B cell (primary cell): ENCODE data around the gene VENTX. TPM values are rescaled to one million over a fixed set of nuclear protein-coding genes. Genes with fewer than 3 reads are reported as not detected.

Source experiments
- ATAC-seq: fragments of 200-7000 bp; cut with Tn5 transposase; one replicate; pipeline ENCODE4 v1.10.0; 2021; ENCODE audit warnings: low read depth, mild to moderate bottlenecking, moderate number of reproducible peaks, moderate library complexity
- CTCF ChIA-PET: fragments of 350-600 bp; sonication (Branson Sonifier 250); formaldehyde crosslinking; loops from one replicate; lab custom pipeline; 2021; ENCODE audit warnings: antibody characterized with exemption, inconsistent platforms; lab: Charles Lee
- POLR2A ChIA-PET: fragments of 350-600 bp; sonication (Branson Sonifier 250); formaldehyde crosslinking; loops from one replicate; lab custom pipeline; 2021; ENCODE audit warnings: antibody characterized with exemption; lab: Charles Lee
- DNase-seq: peaks from one replicate; pipeline ENCODE4 v3.0.0; 2013
- H2AFZ ChIP-seq: 2 replicates; pipeline ENCODE4 v1.6.1; 2012; ENCODE audit warnings: mild to moderate bottlenecking, low read depth, low read length; ENCODE audit not compliant: insufficient read depth, poor library complexity, severe bottlenecking
- H3K27ac ChIP-seq, 2 donors: 1 replicate in 1 of 2; 2 replicates in 1 of 2; pipeline ENCODE4 v1.5.1; 2012 to 2013; ENCODE audit warnings: low read length in 2 of 2, mild to moderate bottlenecking in 2 of 2, moderate library complexity in 1 of 2
- H3K27me3 ChIP-seq, 4 experiments: fragments of 200-600 bp in 1 of 4; sonication (generic) in 1 of 4; replicated peaks in 1 of 4; 1 replicate in 2 of 4; 2 replicates in 2 of 4; pipeline versions ENCODE4 v1.6.1 to v1.7.0; 2013 to 2016; ENCODE audit warnings: low read length in 3 of 4, mild to moderate bottlenecking in 2 of 4, mixed read lengths in 1 of 4, moderate library complexity in 1 of 4; ENCODE audit not compliant: insufficient read depth in 4 of 4, control insufficient read depth in 3 of 4; ENCODE audit errors: control extremely low read depth in 1 of 4
- H3K36me3 ChIP-seq, 2 experiments: replicated peaks in 1 of 2; 1 replicate in 1 of 2; 2 replicates in 1 of 2; pipeline versions ENCODE4 v1.6.1 to v1.7.1; 2013; ENCODE audit warnings: low read length in 1 of 2; ENCODE audit not compliant: insufficient read depth in 2 of 2, control insufficient read depth in 1 of 2; ENCODE audit errors: control extremely low read depth in 1 of 2, extremely low read depth in 1 of 2
- H3K4me1 ChIP-seq, 2 donors: fragments of 200-600 bp in 1 of 2; sonication (generic) in 1 of 2; 1 replicate in 1 of 2; 2 replicates in 1 of 2; pipeline versions ENCODE4 v1.5.1 to v1.6.1; 2013 to 2017; ENCODE audit warnings: low read length in 2 of 2; ENCODE audit not compliant: control insufficient read depth in 2 of 2, insufficient read depth in 2 of 2
- H3K4me2 ChIP-seq: replicated peaks from 2 replicates; pipeline ENCODE3; 2012; ENCODE audit warnings: mild to moderate bottlenecking, low read depth, low read length; ENCODE audit not compliant: poor library complexity, severe bottlenecking
- H3K4me3 ChIP-seq, 5 experiments: fragments of 200-600 bp in 1 of 5; sonication (generic) in 1 of 5; 1 replicate in 3 of 5; 2 replicates in 2 of 5; pipeline versions ENCODE4 v1.5.1 to v1.7.0; 2011 to 2016; ENCODE audit warnings: low read length in 4 of 5, mild to moderate bottlenecking in 4 of 5, low read depth in 2 of 5, control low read depth in 1 of 5, moderate library complexity in 1 of 5; ENCODE audit not compliant: insufficient read depth in 1 of 5; ENCODE audit errors: control extremely low read depth in 1 of 5, extremely low read depth in 1 of 5
- H3K79me2 ChIP-seq: fragments of 200-600 bp; sonication (generic); one replicate; pipeline ENCODE4 v1.6.0; 2016; ENCODE audit warnings: low read length; ENCODE audit not compliant: control insufficient read depth, insufficient read depth
- H3K9ac ChIP-seq: fragments of 200-600 bp; sonication (generic); 2 replicates; pipeline ENCODE4 v1.6.1; 2017; ENCODE audit warnings: mild to moderate bottlenecking, low read length, moderate library complexity
- H3K9me3 ChIP-seq, 3 donors: one replicate each; pipeline versions ENCODE4 v1.6.1 to v1.7.1; 2013; ENCODE audit warnings: low read length in 2 of 3; ENCODE audit not compliant: control insufficient read depth in 2 of 3, insufficient read depth in 1 of 3; ENCODE audit errors: control extremely low read depth in 1 of 3
- H4K20me1 ChIP-seq: 2 replicates; pipeline ENCODE4 v1.6.0; 2012; ENCODE audit warnings: mild to moderate bottlenecking, low read length; ENCODE audit not compliant: insufficient read depth, control insufficient read depth, poor library complexity, severe bottlenecking
- H3K27ac Mint-ChIP-seq: one replicate; pipeline ENCODE4 v1.8.0; 2021; ENCODE audit warnings: mixed read lengths
- H3K27me3 Mint-ChIP-seq: one replicate; pipeline ENCODE4 v1.8.0; 2021; ENCODE audit warnings: mixed read lengths
- H3K4me1 Mint-ChIP-seq: one replicate; pipeline ENCODE4 v1.8.0; 2021; ENCODE audit warnings: mixed read lengths
- H3K4me3 Mint-ChIP-seq: one replicate; pipeline ENCODE4 v1.8.0; 2021; ENCODE audit warnings: mixed read lengths
- H3K9me3 Mint-ChIP-seq: one replicate; pipeline ENCODE4 v1.8.0; 2022; ENCODE audit warnings: mixed read lengths; ENCODE audit not compliant: insufficient read depth
- CTCF ChIP-seq: fragments of 200-600 bp; IDR thresholded peaks from one replicate; pipeline ENCODE4 v1.8.0; 2022; ENCODE audit warnings: antibody characterized with exemption, mild to moderate bottlenecking
- EZH2 ChIP-seq: IDR thresholded peaks from 2 replicates; pipeline ENCODE4 v1.6.1; 2012; ENCODE audit warnings: borderline replicate concordance, low read depth, mild to moderate bottlenecking, moderate library complexity, low read length; ENCODE audit not compliant: insufficient read depth, poor library complexity, severe bottlenecking
- WGBS: methylation state at CpG from one replicate; pipeline ENCODE4 v1.1.5; 2013; ENCODE audit warnings: missing lambda C conversion rate; ENCODE audit not compliant: insufficient coverage; 5-methylcytosine and 5-hydroxymethylcytosine counted together
- intact Hi-C: fragments of 100-400 bp; cut with micrococcal nuclease; formaldehyde crosslinking; loops from one replicate; pipeline ENCODE4 v1.10.0; 2022
- polyA plus RNA-seq: library from polyadenylated mRNA; depleted of rRNA; stranded (reverse); fragments of >200 nt; gene quantifications from 2 replicates; pipeline ENCODE4 v1.2.3, GENCODE V29; 2012
- total RNA-seq, 2 donors: library from RNA; stranded (reverse); fragments of 120-200 nt in 1 of 2; gene quantifications; 1 replicate in 1 of 2; 2 replicates in 1 of 2; pipeline versions ENCODE4 v1.2.3 to v1.2.4, GENCODE V29; 2013 to 2022

VENTX gene
- total and polyA plus RNA-seq, 2 donors (not counting 1 experiment from before 2014, with no cell fraction given): 0.82 TPM; not detected in 1

DNA sequence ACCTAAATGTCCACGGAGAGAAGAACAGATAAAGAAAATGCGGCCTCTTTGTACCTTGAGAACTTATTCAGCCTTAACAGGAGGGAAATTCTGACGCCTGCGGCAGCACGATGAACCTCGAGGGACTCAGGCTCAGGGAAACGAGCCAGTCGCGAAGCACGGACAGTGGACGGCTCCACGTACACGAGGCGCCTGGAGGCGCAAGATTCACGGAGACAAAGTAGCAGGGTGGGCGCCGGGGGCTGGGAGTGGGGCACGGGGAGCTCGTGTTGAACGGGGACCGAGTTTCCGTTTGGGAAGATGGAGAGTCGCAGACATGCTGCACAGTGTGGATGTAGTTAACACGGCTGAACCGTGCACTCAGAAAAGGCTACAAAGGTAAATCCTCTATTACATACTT is 20.9 kb upstream of the VENTX start:
- WGBS: 87% methylated on average over 23 of the region's 26 CpGs
- H3K27me3 Mint-ChIP-seq: peaks cover 26% of the 10 kb centered on the region
- H3K4me1 Mint-ChIP-seq: no peaks in the 10 kb centered on the region
- H2AFZ ChIP-seq: no peak overlapping the region
- no peaks in the 10 kb centered on the region for H3K4me1 ChIP-seq
- no peak overlapping the region for H3K27ac Mint-ChIP-seq
- intact Hi-C loops: no loop called here
- TF ChIP-seq CTCF (no peak), EZH2 (no peak)
- H3K27me3 ChIP-seq: peaks cover 0 to 13% (median 2%) of the 10 kb centered on the region in 4 experiments
- no peak overlapping the region for H3K4me3 ChIP-seq
- DNase-seq: no peak
- no peak overlapping the region for H3K4me3 Mint-ChIP-seq
- no peak for ATAC-seq
- no peaks in the 10 kb centered on the region for H3K9me3 Mint-ChIP-seq
- H3K9ac ChIP-seq: no peak overlapping the region
- no peaks in the 10 kb centered on the region for H3K79me2 ChIP-seq
- H3K36me3 ChIP-seq: no peaks in the 10 kb centered on the region
- no peak overlapping the region for H3K4me2 ChIP-seq
- H3K9me3 ChIP-seq: peaks cover 0 to 4% (median 0%) of the 10 kb centered on the region in 3 donors
- no peak overlapping the region for H3K27ac ChIP-seq
- ChIA-PET POLR2A (no interaction called here), CTCF (no interaction called here)
- H4K20me1 ChIP-seq: no peaks in the 10 kb centered on the region

GRCh38 chr10:133217800-133218589 is 19.7 kb upstream of the VENTX start:
- H3K79me2 ChIP-seq: no peaks in the 10 kb centered on the region
- no peak overlapping the region for H2AFZ ChIP-seq
- no peak overlapping the region for H3K4me3 Mint-ChIP-seq
- no peak for TF ChIP-seq CTCF
- TF ChIP-seq EZH2: no peak
- ChIA-PET CTCF (no interaction called here), POLR2A (no interaction called here)
- no peaks in the 10 kb centered on the region for H3K9me3 Mint-ChIP-seq
- no peak overlapping the region for H3K27ac Mint-ChIP-seq
- intact Hi-C loops: no loop called here
- H3K27me3 Mint-ChIP-seq: peaks cover 22% of the 10 kb centered on the region
- H3K9ac ChIP-seq: no peak overlapping the region
- 93% methylated on average over 23 of the region's 25 CpGs for WGBS
- H3K4me2 ChIP-seq: no peak overlapping the region
- no peaks in the 10 kb centered on the region for H4K20me1 ChIP-seq
- H3K4me3 ChIP-seq: no peak overlapping the region
- ATAC-seq: no peak
- no peaks in the 10 kb centered on the region for H3K4me1 ChIP-seq
- peaks cover 0 to 4% (median 0%) of the 10 kb centered on the region in 3 donors for H3K9me3 ChIP-seq
- H3K36me3 ChIP-seq: no peaks in the 10 kb centered on the region
- no peak for DNase-seq
- H3K4me1 Mint-ChIP-seq: no peaks in the 10 kb centered on the region
- no peak overlapping the region for H3K27ac ChIP-seq
- peaks cover 0 to 13% (median 2%) of the 10 kb centered on the region in 4 experiments for H3K27me3 ChIP-seq
